Skeletal muscle satellite cell (primary cell): ENCODE data around the gene MMP2.
A peak's percentile ranks its signal among the peaks of the same experiment; 100 is the strongest.

Experiments used
- H3K27me3 ChIP-seq: 2 replicates; pipeline ENCODE4 v1.7.0; 2013; ENCODE audit warnings: low read length; ENCODE audit not compliant: control insufficient read depth, insufficient read depth
- H3K36me3 ChIP-seq: 2 replicates; pipeline ENCODE4 v1.7.0; 2013; ENCODE audit warnings: mild to moderate bottlenecking, control low read depth, low read length; ENCODE audit not compliant: insufficient read depth
- H3K4me1 ChIP-seq: 2 replicates; pipeline ENCODE4 v1.7.0; 2013; ENCODE audit warnings: low read length; ENCODE audit not compliant: control insufficient read depth, insufficient read depth
- H3K4me2 ChIP-seq: 2 replicates; pipeline ENCODE4 v1.7.0; 2013; ENCODE audit warnings: mild to moderate bottlenecking, low read length
- H3K4me3 ChIP-seq: 2 replicates; pipeline ENCODE4 v1.7.0; 2013; ENCODE audit warnings: low read length
- H3K9ac ChIP-seq: 2 replicates; pipeline ENCODE4 v1.7.0; 2013; ENCODE audit warnings: mild to moderate bottlenecking, low read depth, low read length, moderate library complexity
- H3K9me3 ChIP-seq: replicated peaks from 2 replicates; pipeline ENCODE4 v1.7.0; 2013; ENCODE audit warnings: mild to moderate bottlenecking, control low read depth, low read length

MMP2 gene

DNA sequence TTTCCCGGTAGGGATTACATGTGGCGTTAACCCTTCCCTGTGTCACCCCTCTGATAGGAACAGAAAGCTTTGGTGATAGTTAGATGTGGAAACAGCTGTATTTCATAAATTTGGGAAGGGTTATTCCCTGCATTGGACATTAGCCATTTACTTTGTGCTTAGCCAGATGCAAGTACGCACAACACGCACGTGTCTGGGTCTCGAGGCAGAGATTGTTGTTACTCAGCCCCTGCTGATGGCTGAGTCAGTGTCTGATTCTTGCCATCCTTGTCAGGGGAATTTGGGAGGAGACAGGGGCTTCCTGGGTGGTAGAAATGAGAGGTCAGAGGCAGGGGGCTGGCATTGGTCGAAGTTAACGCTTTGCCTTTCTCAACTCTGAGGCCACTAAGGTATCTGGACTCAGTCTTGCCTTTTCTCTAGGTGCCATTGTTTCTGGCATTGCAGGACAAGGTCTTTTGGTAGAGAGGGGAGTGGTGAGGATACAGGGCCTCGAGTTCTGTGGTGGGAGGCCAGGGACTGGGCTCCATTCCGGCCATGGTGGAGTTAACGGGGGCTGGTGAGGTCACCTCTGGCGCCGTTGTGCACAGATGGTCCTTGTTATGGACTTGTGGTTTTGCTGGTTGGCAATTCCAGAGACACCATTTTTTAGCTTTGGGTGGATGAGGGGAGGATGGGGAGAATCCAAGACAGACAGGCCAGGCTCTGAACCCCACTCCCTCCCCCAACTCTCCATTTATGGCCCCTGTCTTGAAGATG, 8.2 kb downstream of the MMP2 start:
- Histone ChIP-seq H3K9me3 (no peaks in the 10 kb centered on the region), H3K4me2 (peak overlapping the region; percentile 54), H3K4me3 (peak overlapping the region; percentile 7), H3K36me3 (peaks cover 91% of the 10 kb centered on the region), H3K4me1 (peaks cover 68% of the 10 kb centered on the region), H3K27me3 (no peaks in the 10 kb centered on the region), H3K9ac (peak overlapping the region; percentile 62)

DNA sequence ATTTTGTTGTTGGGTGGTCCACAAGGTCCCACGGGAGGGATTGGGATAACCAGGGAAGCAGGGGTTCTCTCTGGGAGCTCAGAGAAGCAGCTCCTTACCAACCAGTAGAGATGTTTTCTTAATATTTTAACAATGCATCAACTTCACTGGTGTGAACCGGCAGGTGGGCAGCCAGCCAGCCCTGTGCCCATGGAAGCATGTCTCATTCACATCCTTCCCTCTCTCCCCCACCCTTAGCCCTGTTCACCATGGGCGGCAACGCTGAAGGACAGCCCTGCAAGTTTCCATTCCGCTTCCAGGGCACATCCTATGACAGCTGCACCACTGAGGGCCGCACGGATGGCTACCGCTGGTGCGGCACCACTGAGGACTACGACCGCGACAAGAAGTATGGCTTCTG, 9.3 kb downstream of the MMP2 start:
- Histone ChIP-seq H3K9ac (peak overlapping the region; percentile 62), H3K4me2 (peak overlapping the region; percentile 54), H3K9me3 (no peaks in the 10 kb centered on the region), H3K36me3 (peaks cover 90% of the 10 kb centered on the region), H3K4me3 (peak overlapping the region; percentile 7), H3K4me1 (peaks cover 57% of the 10 kb centered on the region), H3K27me3 (no peaks in the 10 kb centered on the region)

DNA sequence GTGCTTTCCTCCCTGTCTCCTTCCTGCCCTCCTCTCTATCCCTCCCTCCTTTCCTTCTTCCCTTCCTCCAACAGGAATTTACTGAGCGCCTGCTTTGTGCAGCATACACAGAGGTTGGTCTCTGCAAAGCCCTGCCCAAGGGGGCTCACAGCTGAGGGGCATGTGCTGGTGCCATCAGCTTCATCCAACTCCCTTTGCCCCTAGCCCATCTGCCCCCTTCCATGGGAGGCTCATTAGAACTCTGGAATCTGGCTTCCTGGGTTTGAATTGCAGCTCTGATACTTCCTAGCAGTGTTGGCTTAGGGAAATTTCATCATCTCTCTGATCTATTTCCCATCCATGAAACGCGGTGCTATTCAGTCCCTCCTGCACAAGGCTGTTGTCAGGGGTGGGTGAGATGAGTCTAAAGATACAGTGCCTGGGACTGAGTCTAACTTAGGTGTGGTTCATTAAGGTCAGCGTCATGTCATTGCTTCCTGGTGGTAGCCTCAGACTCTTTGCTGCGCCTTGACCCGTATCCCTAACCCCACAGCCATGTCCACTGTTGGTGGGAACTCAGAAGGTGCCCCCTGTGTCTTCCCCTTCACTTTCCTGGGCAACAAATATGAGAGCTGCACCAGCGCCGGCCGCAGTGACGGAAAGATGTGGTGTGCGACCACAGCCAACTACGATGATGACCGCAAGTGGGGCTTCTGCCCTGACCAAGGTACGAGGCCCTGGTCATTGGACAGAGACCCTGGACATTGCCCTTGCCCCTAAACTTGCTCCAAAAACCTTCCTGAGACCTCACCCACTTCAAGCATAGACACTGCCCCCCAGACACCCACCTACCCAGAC, 10.3 kb downstream of the MMP2 start:
- H3K4me2 ChIP-seq = no peak overlapping the region
- H3K36me3 ChIP-seq = peaks cover 90% of the 10 kb centered on the region
- H3K4me1 ChIP-seq = peaks cover 63% of the 10 kb centered on the region
- H3K9me3 ChIP-seq = no peaks in the 10 kb centered on the region
- no peak overlapping the region for H3K4me3 ChIP-seq
- H3K9ac ChIP-seq = peak overlapping the region; percentile 62
- H3K27me3 ChIP-seq = no peaks in the 10 kb centered on the region

DNA sequence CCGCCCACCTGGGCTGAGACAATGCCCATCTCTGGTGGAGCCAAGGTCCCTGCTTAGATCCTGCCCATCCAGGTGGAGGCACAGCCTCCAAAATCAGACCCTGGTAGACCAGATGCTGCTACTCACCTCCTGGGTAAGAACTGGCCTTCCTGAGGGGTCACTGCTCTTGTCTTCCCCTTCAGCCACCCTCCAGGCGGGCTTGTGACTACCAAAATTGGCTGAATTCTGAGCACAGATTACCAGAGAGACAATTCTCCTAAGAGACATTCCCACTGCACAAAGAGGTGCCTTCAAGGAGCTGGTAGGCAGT, 10.9 kb downstream of the MMP2 start:
- no peak overlapping the region for H3K4me3 ChIP-seq
- no peaks in the 10 kb centered on the region for H3K27me3 ChIP-seq
- no peak overlapping the region for H3K4me2 ChIP-seq
- peaks cover 65% of the 10 kb centered on the region for H3K4me1 ChIP-seq
- H3K36me3 ChIP-seq = peaks cover 89% of the 10 kb centered on the region
- no peak overlapping the region for H3K9ac ChIP-seq
- no peaks in the 10 kb centered on the region for H3K9me3 ChIP-seq

DNA sequence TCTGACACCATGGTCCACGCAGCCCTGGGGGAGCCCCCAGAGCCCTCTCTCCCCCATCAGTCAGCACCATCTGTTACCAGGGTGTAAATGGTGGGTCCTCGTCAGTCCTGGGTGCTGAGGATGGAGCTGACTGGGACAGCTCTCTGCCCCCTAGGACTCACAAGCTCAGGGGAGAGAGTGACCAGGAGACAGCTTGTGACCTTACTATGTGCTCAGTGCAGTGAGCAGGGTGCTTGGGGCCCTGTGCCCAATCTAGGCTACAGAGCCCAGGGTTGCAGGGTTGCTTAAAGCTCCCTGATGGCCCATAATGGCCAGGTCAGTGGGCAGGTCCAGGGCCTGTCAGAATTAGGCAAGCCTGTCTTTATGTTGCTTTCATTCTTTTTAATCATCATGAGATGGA, 11.3 kb downstream of the MMP2 start:
- H3K36me3 ChIP-seq = peaks cover 87% of the 10 kb centered on the region
- no peaks in the 10 kb centered on the region for H3K9me3 ChIP-seq
- H3K9ac ChIP-seq = no peak overlapping the region
- H3K27me3 ChIP-seq = no peaks in the 10 kb centered on the region
- peaks cover 65% of the 10 kb centered on the region for H3K4me1 ChIP-seq
- H3K4me2 ChIP-seq = no peak overlapping the region
- no peak overlapping the region for H3K4me3 ChIP-seq

DNA sequence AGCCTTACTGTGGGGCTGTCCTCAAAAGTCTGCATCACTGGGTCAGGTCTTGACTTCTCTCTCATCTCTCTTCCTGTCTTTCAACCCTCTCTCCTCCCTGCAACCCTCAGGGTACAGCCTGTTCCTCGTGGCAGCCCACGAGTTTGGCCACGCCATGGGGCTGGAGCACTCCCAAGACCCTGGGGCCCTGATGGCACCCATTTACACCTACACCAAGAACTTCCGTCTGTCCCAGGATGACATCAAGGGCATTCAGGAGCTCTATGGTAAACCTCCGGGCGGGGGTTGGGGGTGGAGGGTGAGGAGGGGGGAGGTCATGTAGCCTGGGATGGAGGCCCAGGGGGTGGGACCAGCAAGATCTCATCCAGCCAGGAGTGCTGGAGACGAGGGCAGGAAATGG, 12.7 kb downstream of the MMP2 start:
- H3K9me3 ChIP-seq = no peaks in the 10 kb centered on the region

DNA sequence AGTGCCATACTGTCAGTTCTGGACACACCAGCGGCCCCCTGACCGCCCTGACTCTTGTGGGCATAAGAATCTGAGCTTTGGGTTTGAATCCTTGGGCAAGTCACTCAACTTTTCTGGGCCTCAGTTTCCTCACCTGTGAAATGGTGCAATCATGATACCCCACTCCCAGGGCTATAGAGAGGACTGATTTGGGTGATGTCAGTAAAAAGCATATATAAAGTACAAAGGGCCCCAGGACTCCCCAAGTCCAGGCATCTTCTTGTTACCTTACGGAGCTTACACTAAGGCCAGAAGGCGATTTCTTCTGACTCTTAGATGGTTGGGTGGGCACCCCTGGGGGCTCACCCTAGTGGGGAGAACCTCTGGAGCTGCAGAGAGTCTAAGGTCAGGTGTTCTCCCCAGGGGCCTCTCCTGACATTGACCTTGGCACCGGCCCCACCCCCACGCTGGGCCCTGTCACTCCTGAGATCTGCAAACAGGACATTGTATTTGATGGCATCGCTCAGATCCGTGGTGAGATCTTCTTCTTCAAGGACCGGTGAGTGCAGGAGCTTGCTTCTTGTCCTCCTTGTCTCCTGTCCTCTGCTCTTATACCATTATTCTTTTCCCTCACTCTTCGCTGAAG, 13.9 kb downstream of the MMP2 start:
- Histone ChIP-seq H3K9ac (no peak overlapping the region), H3K36me3 (peaks cover 91% of the 10 kb centered on the region), H3K4me1 (peaks cover 55% of the 10 kb centered on the region), H3K4me3 (no peak overlapping the region), H3K4me2 (no peak overlapping the region), H3K27me3 (no peaks in the 10 kb centered on the region), H3K9me3 (no peaks in the 10 kb centered on the region)

More for the DNA sequence above, 12.7 kb downstream of the MMP2 start:
- no peak overlapping the region for H3K9ac ChIP-seq
- H3K4me1 ChIP-seq = peaks cover 60% of the 10 kb centered on the region
- no peak overlapping the region for H3K4me3 ChIP-seq
- peaks cover 86% of the 10 kb centered on the region for H3K36me3 ChIP-seq
- H3K4me2 ChIP-seq = no peak overlapping the region
- H3K27me3 ChIP-seq = no peaks in the 10 kb centered on the region

DNA sequence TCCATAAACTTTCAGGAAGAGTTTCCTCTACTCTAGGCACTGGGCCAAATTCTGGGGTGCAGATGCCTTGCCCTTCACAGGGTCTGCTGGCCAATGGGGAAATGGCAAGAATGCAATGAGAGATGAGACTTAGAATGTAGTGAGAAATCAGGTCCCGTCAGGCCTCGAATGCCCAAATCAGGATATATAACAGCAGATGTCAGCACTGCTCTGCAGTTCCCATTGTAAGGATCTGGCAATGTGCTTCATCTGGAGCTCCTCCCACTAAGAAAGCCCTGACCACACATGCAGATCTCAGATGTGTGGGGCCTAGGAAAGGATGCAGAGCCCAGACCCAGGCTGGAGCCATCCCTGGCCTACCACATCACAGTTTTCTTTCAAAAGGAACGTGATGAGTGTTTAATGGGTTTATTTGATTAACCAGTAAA, 16.0 kb downstream of the MMP2 start:
- Histone ChIP-seq H3K4me2 (no peak overlapping the region), H3K4me1 (peaks cover 57% of the 10 kb centered on the region), H3K9me3 (no peaks in the 10 kb centered on the region), H3K36me3 (peaks cover 87% of the 10 kb centered on the region), H3K27me3 (no peaks in the 10 kb centered on the region), H3K4me3 (no peak overlapping the region), H3K9ac (no peak overlapping the region)

DNA sequence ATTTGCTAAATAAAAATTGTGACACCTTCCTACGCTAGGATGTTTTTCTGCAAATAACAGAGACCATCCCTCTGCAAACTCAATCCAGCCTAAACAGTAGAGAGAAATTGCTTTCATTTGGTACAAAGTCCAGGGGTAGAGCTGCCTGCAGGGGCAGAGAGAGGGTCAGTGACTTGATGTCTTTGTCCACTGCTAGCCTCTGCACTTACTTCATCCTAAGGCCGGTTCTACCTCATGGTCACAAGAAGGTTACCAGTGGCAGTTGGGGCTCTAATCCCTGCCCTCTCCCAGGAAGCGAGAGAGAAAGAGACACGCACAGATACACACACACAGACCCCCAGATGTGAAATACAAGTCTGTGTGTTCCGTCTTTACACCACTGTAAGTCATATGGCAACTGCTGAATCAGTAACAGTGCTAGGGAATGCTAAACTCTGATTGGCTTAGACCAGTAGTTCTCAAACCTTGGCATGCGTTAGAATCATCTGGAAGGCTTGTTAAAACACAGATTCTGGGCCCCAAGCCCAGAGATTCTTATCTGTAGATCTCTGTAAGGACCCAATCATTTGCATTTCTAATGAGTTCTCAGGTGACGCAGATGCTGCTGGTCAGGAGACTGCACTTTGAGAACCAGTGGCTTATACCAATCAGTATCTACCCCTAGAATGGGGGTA, 16.8 kb downstream of the MMP2 start:
- Histone ChIP-seq H3K27me3 (no peaks in the 10 kb centered on the region), H3K4me3 (no peak overlapping the region), H3K9me3 (no peaks in the 10 kb centered on the region), H3K36me3 (peaks cover 86% of the 10 kb centered on the region), H3K9ac (no peak overlapping the region), H3K4me1 (peaks cover 61% of the 10 kb centered on the region), H3K4me2 (no peak overlapping the region)

DNA sequence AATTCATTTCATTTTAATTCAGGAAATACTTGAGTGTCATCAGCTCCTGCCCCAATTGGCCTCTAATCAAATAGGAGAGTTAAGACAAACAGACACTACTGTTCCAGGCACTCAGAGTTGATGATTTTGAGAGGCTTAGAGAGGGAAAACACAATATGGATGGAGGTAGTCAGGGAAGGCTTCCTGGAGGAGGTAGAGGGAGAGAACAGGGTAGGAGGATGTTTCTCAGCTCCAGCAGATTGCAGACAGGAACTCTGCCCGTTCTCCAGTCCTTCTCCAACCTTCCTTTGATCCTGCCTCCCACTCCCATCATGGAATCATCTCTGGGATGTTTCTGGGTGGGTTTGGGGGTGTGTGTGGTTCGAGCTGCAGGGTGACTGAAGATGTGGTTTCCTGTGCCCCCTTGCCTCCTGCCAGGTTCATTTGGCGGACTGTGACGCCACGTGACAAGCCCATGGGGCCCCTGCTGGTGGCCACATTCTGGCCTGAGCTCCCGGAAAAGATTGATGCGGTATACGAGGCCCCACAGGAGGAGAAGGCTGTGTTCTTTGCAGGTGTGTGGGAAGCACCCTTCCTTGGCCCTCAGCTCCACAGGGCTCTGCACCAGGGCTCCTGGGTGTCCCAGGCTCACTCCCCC, 17.6 kb downstream of the MMP2 start:
- Histone ChIP-seq H3K4me2 (no peak overlapping the region), H3K9me3 (no peaks in the 10 kb centered on the region), H3K4me1 (peaks cover 70% of the 10 kb centered on the region), H3K27me3 (no peaks in the 10 kb centered on the region), H3K9ac (no peak overlapping the region), H3K36me3 (peaks cover 86% of the 10 kb centered on the region), H3K4me3 (no peak overlapping the region)

DNA sequence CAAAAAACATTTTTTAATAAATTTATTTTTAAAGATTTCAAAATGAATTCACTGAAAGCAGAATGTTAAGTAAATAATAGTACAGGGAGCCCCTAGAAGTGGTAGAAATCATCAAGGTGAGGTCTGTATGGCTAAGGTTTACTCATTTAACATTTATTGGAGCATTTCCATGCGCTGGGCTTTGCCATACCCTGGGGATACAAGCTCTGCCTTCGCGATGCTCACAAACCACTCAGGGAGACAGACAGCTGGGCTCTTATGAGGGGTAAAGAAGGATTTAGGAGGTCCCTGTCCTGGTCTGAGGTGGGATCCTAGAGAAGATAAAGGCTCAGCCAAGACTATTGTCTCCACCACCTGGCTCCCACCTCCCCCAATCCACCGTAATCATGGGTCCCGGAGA, 18.6 kb downstream of the MMP2 start:
- Histone ChIP-seq H3K36me3 (peaks cover 89% of the 10 kb centered on the region), H3K4me1 (peaks cover 79% of the 10 kb centered on the region), H3K4me2 (no peak overlapping the region), H3K27me3 (no peaks in the 10 kb centered on the region), H3K9me3 (no peaks in the 10 kb centered on the region), H3K9ac (peak overlapping the region; percentile 10), H3K4me3 (no peak overlapping the region)
